Peyer's patch (tissue), 4 donors: ENCODE measurements around the gene TPRN. TPM values are rescaled to one million over a fixed set of nuclear protein-coding genes. Genes with fewer than 3 reads are reported as not detected.

ENCODE experiments used
- DNase-seq, 3 donors: peaks; one replicate each; pipeline ENCODE4 v3.0.0-alpha.2; 2017 to 2019
- H3K27ac ChIP-seq, 4 donors: fragments of 200-600 bp; sonication (generic); one replicate each; pipeline ENCODE4 v1.5.1; 2016 to 2019
- H3K27me3 ChIP-seq, 2 donors: fragments of 200-600 bp; sonication (generic); one replicate each; pipeline ENCODE4 v1.5.1; 2019
- H3K36me3 ChIP-seq, 3 donors: fragments of 200-600 bp; sonication (generic); one replicate each; pipeline ENCODE4 v1.5.1; 2016 to 2019
- H3K4me1 ChIP-seq, 4 donors: fragments of 200-600 bp; sonication (generic); one replicate each; pipeline ENCODE4 v1.5.1; 2016 to 2019
- H3K4me3 ChIP-seq, 4 donors: fragments of 200-600 bp; sonication (generic); 1 replicate in 3 of 4; 2 replicates in 1 of 4; pipeline ENCODE4 v1.5.1; 2016 to 2019; ENCODE audit warnings: mild to moderate bottlenecking in 1 of 4
- H3K9me3 ChIP-seq, 4 donors: fragments of 200-600 bp; sonication (generic); one replicate each; pipeline ENCODE4 v1.5.1; 2016 to 2019; ENCODE audit warnings: mild to moderate bottlenecking in 1 of 4
- CTCF ChIP-seq, 6 experiments: fragments of 450-650 bp in 4 of 6; fragments of 200-600 bp in 2 of 6; sonication (generic) in 1 of 6; IDR thresholded peaks; one replicate each; pipeline ENCODE4 v1.5.1; 2017 to 2019; ENCODE audit warnings: antibody characterized with exemption in 6 of 6, mild to moderate bottlenecking in 3 of 6, moderate library complexity in 1 of 6
- POLR2A ChIP-seq, 2 donors: fragments of 450-650 bp; IDR thresholded peaks; one replicate each; pipeline ENCODE4 v1.5.1; 2017; ENCODE audit warnings: antibody characterized with exemption in 2 of 2, mild to moderate bottlenecking in 2 of 2, moderate library complexity in 2 of 2
- total RNA-seq, 4 donors: library from RNA; depleted of rRNA; stranded (reverse); fragments of >200 nt; gene quantifications; one replicate each; pipeline ENCODE4 v1.1.0, GENCODE V29; 2016

The TPRN gene, protein sequence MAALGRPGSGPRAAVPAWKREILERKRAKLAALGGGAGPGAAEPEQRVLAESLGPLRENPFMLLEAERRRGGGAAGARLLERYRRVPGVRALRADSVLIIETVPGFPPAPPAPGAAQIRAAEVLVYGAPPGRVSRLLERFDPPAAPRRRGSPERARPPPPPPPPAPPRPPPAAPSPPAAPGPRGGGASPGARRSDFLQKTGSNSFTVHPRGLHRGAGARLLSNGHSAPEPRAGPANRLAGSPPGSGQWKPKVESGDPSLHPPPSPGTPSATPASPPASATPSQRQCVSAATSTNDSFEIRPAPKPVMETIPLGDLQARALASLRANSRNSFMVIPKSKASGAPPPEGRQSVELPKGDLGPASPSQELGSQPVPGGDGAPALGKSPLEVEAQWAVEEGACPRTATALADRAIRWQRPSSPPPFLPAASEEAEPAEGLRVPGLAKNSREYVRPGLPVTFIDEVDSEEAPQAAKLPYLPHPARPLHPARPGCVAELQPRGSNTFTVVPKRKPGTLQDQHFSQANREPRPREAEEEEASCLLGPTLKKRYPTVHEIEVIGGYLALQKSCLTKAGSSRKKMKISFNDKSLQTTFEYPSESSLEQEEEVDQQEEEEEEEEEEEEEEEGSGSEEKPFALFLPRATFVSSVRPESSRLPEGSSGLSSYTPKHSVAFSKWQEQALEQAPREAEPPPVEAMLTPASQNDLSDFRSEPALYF
- total RNA-seq, result 100 to 1,000 TPM in 3 of 4 donors, 10 to 100 TPM in 1; 28.1 to 167 (median 130) TPM

DNA sequence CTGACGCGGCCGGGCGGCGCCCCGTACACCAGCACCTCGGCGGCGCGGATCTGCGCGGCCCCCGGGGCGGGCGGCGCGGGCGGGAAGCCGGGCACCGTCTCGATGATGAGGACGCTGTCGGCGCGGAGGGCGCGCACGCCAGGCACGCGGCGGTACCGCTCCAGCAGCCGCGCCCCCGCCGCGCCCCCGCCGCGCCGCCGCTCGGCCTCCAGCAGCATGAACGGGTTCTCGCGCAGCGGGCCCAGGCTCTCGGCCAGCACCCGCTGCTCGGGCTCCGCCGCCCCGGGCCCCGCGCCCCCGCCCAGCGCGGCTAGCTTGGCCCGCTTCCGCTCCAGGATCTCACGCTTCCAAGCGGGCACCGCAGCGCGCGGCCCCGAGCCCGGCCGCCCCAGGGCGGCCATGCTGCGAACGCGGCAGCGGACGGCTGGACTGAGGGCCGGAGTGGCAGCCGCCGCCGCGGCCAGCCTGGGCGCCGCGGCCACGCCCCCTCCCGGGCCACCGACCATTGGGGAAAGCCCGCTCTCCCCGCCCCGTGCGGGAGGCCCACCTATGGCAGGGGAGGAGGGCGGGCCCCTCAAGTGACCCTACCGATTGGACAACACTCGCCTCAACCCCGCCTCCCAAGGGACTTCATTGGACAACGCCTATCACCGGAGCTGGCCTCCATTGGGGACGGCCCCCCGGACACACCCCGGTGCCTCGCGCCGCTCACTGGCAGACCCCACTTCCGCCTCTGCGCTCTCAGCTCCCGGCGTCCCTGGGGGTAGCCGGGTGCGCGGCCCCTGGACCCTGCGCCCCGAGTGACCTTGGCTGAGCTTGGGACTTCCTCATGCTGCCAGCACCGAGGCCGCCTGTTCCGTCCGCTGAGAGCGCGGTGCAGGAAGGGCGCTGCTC, at the start of gene TPRN:
TPRN (minus strand) TSS at position 431 of the 894 bp plus-strand sequence; CDS start at position 401, 30 bp downstream.
- H3K27me3 ChIP-seq, result no peaks in the 10 kb centered on the region
- H3K4me1 ChIP-seq, result peaks cover 0 to 64% (median 23%) of the 10 kb centered on the region in 4 donors
- DNase-seq, result peak; percentile 99 to 100 (median 100)
- H3K4me3 ChIP-seq, result peak within 1 kb of the TSS; percentile 43 to 96 (median 83)
- H3K36me3 ChIP-seq, result no peaks in the 10 kb centered on the region
- peak within 1 kb of the TSS; percentile 83 to 98 (median 88) for H3K27ac ChIP-seq
- TF ChIP-seq POLR2A (IDR thresholded peaks at IDR 0.05) (peak; percentile 83 to 96), CTCF (IDR thresholded peaks at IDR 0.05) (peak in 2 of 6 experiments; percentile 4 to 20)
- no peaks in the 10 kb centered on the region for H3K9me3 ChIP-seq

- H3K4me1 ChIP-seq, result peaks cover 0 to 13% (median 0%) of the 10 kb centered on the region in 4 donors
- H3K27me3 ChIP-seq, result no peaks in the 10 kb centered on the region
- no peak overlapping the region for H3K4me3 ChIP-seq
- DNase-seq, result no peak
- TF ChIP-seq CTCF (IDR thresholded peaks at IDR 0.05), result no peak
- TF ChIP-seq POLR2A (IDR thresholded peaks at IDR 0.05), result no peak
- no peaks in the 10 kb centered on the region for H3K9me3 ChIP-seq
- H3K27ac ChIP-seq, result no peak overlapping the region
- peaks cover 0 to 9% (median 0%) of the 10 kb centered on the region in 3 donors for H3K36me3 ChIP-seq
Observed at GRCh38 chr9:137247916-137248175, 47.3 kb upstream of the TPRN start.

DNA sequence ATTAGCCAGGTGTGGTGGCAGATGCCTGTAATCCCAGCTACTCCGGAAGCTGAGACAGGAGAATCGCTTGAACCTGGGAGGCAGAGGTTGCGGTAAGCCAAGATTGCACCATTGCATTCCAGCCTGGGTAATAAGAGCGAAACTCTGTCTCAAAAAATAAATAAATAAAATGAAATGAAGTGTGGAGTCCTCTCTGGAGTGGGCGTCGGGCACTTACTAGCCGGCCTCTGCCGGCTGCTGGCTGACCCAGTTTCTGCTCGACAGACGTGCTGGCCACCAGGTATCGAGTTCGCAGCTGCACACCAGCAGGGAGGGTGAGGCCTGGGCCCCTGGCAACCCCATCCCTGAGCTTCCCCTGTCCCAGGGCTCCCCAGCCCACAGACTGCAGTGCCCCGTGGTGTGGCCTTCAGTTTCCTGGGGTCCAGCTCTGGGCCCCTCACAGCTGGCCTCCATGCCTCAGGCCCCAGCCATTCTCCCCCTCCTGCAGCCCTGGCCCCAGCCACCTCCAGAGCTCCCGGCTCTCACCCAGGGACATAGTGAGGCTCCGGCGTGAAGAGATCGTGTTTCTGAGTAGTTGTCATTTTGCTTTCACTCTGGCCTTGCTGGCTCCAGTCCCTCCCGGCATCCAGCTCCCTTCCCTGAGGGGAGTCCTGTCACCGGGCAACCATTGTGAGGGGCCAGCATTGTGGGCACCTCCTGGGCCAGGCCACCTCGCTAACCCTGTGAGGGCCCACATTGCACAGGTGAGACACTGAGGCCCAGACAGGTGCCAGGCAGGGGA, 46.8 kb upstream of the TPRN start:
- TF ChIP-seq CTCF (IDR thresholded peaks at IDR 0.05), result no peak
- no peak for TF ChIP-seq POLR2A (IDR thresholded peaks at IDR 0.05)
- Histone ChIP-seq H3K4me3 (no peak overlapping the region), H3K4me1 (peaks cover 0 to 18% (median 0%) of the 10 kb centered on the region in 4 donors), H3K36me3 (peaks cover 0 to 14% (median 0%) of the 10 kb centered on the region in 3 donors), H3K9me3 (no peaks in the 10 kb centered on the region), H3K27ac (no peak overlapping the region), H3K27me3 (no peaks in the 10 kb centered on the region)
- DNase-seq, result no peak

GRCh38 chr9:137245450-137246421, 45.2 kb upstream of the TPRN start:
- Histone ChIP-seq H3K4me3 (no peak overlapping the region), H3K4me1 (peaks cover 0 to 22% (median 0%) of the 10 kb centered on the region in 4 donors)
- TF ChIP-seq POLR2A (IDR thresholded peaks at IDR 0.05) (no peak), CTCF (IDR thresholded peaks at IDR 0.05) (no peak)

More at GRCh38 chr9:137245450-137246421, 45.2 kb upstream of the TPRN start:
- Histone ChIP-seq H3K27ac (no peak overlapping the region), H3K36me3 (peaks cover 0 to 19% (median 0%) of the 10 kb centered on the region in 3 donors), H3K27me3 (no peaks in the 10 kb centered on the region), H3K9me3 (no peaks in the 10 kb centered on the region)
- DNase-seq, result no peak
